SJSA1 (cell line): ENCODE data around the gene ASB8. TPM values are rescaled to one million over a fixed set of nuclear protein-coding genes. Genes with fewer than 3 reads are reported as not detected.
"Not testable (repeated sequence)": the region's sequence is repeated elsewhere in the genome, so short reads cannot be mapped to it uniquely, and the experiment has no call there.

ENCODE experiments used
- DNase-seq, 2 experiments: peaks; one replicate each; pipeline ENCODE4 v3.0.0-alpha.2; 2015 to 2020; ENCODE audit warnings: low spot score in 2 of 2, low read depth in 1 of 2
- H3K27ac ChIP-seq: fragments of 250-450 bp; sonication (Bioruptor Pico); 2 replicates; pipeline ENCODE4 v1.5.1; 2020; ENCODE audit warnings: mild to moderate bottlenecking, moderate library complexity
- H3K27me3 ChIP-seq: fragments of 250-450 bp; sonication (Bioruptor Pico); replicated peaks from 2 replicates; pipeline ENCODE4 v1.5.1; 2020; ENCODE audit warnings: mild to moderate bottlenecking, moderate library complexity
- H3K36me3 ChIP-seq: fragments of 250-450 bp; sonication (Bioruptor Pico); 2 replicates; pipeline ENCODE4 v1.5.1; 2020; ENCODE audit warnings: mild to moderate bottlenecking
- H3K4me1 ChIP-seq: fragments of 250-450 bp; sonication (Bioruptor Pico); replicated peaks from 2 replicates; pipeline ENCODE4 v1.6.1; 2021; ENCODE audit warnings: mild to moderate bottlenecking
- H3K4me3 ChIP-seq: fragments of 250-450 bp; sonication (Bioruptor Pico); 2 replicates; pipeline ENCODE4 v1.5.1; 2020; ENCODE audit warnings: mild to moderate bottlenecking
- H3K9me3 ChIP-seq: fragments of 250-450 bp; sonication (Bioruptor Pico); replicated peaks from 2 replicates; pipeline ENCODE4 v1.5.1; 2020; ENCODE audit warnings: mild to moderate bottlenecking
- total RNA-seq: library from RNA; depleted of rRNA; stranded (reverse); fragments of >200 nt; shearing (Covaris generic); gene quantifications from 2 replicates; pipeline ENCODE4 v1.2.3, GENCODE V29; 2014

Gene ASB8
- total RNA-seq, 1 experiment from 2014 or later = 314 TPM

GRCh38 chr12:48176417-48176751 lies 19.1 kb upstream of the ASB8 start:
- no peak overlapping the region for H3K27ac ChIP-seq
- peaks cover 7% of the 10 kb centered on the region for H3K4me1 ChIP-seq
- peaks cover 25% of the 10 kb centered on the region for H3K27me3 ChIP-seq
- H3K9me3 ChIP-seq = no peaks in the 10 kb centered on the region
- no peak overlapping the region for H3K4me3 ChIP-seq
- no peaks in the 10 kb centered on the region for H3K36me3 ChIP-seq
- peak in 1 of 2 experiments; percentile 52 for DNase-seq

- no peak overlapping the region for H3K4me3 ChIP-seq
- DNase-seq = peak in 1 of 2 experiments; percentile 63
- peaks cover 25% of the 10 kb centered on the region for H3K27me3 ChIP-seq
- no peaks in the 10 kb centered on the region for H3K9me3 ChIP-seq
- no peak overlapping the region for H3K27ac ChIP-seq
- no peaks in the 10 kb centered on the region for H3K36me3 ChIP-seq
- peaks cover 7% of the 10 kb centered on the region for H3K4me1 ChIP-seq
These were observed 18.5 kb upstream of the ASB8 start for GRCh38 chr12:48175613-48176416.

GRCh38 chr12:48169011-48169410 lies 11.7 kb upstream of the ASB8 start:
- no peak overlapping the region for H3K4me3 ChIP-seq

GRCh38 chr12:48165089-48165981 lies 8.0 kb upstream of the ASB8 start:
- H3K4me1 ChIP-seq = no peaks in the 10 kb centered on the region
- H3K36me3 ChIP-seq = no peaks in the 10 kb centered on the region
- H3K4me3 ChIP-seq = no peak overlapping the region
- DNase-seq = peak; percentile 96 to 97
- H3K27ac ChIP-seq = no peak overlapping the region
- H3K9me3 ChIP-seq = 0 out of 2 replicates have a peak, but pooled peaks cover 3% of the 10 kb centered on the region
- H3K27me3 ChIP-seq = no peaks in the 10 kb centered on the region

More at GRCh38 chr12:48169011-48169410, 11.7 kb upstream of the ASB8 start:
- Histone ChIP-seq H3K9me3 (0 out of 2 replicates have a peak, but pooled peaks cover 3% of the 10 kb centered on the region), H3K27me3 (no peaks in the 10 kb centered on the region), H3K27ac (no peak overlapping the region), H3K4me1 (no peaks in the 10 kb centered on the region), H3K36me3 (no peaks in the 10 kb centered on the region)
- peak in 1 of 2 experiments; percentile 86 for DNase-seq

GRCh38 chr12:48164451-48164850 lies 7.1 kb upstream of the ASB8 start:
- no peaks in the 10 kb centered on the region for H3K36me3 ChIP-seq
- H3K4me1 ChIP-seq = no peaks in the 10 kb centered on the region
- no peak overlapping the region for H3K27ac ChIP-seq
- peak in 1 of 2 experiments; percentile 44 for DNase-seq
- H3K4me3 ChIP-seq = no peak overlapping the region
- H3K27me3 ChIP-seq = no peaks in the 10 kb centered on the region
- 0 out of 2 replicates have a peak, but pooled peaks cover 3% of the 10 kb centered on the region for H3K9me3 ChIP-seq

- H3K4me3 ChIP-seq = no peak overlapping the region
- H3K27ac ChIP-seq = no peak overlapping the region
- peak in 1 of 2 experiments; percentile 71 for DNase-seq
- H3K9me3 ChIP-seq = 0 out of 2 replicates have a peak, but pooled peaks cover 3% of the 10 kb centered on the region
- H3K27me3 ChIP-seq = no peaks in the 10 kb centered on the region
- no peaks in the 10 kb centered on the region for H3K4me1 ChIP-seq
- H3K36me3 ChIP-seq = no peaks in the 10 kb centered on the region
These were observed 5.9 kb upstream of the ASB8 start for GRCh38 chr12:48163150-48163747.

GRCh38 chr12:48160807-48161206 lies 3.5 kb upstream of the ASB8 start:
- no peaks in the 10 kb centered on the region for H3K27me3 ChIP-seq
- H3K4me1 ChIP-seq = peaks cover 13% of the 10 kb centered on the region
- H3K4me3 ChIP-seq = no peak overlapping the region
- H3K27ac ChIP-seq = no peak overlapping the region
- DNase-seq = peak in 1 of 2 experiments; percentile 83
- 0 out of 2 replicates have a peak, but pooled peaks cover 3% of the 10 kb centered on the region for H3K9me3 ChIP-seq
- H3K36me3 ChIP-seq = peaks cover 3% of the 10 kb centered on the region

- no peaks in the 10 kb centered on the region for H3K9me3 ChIP-seq
- peaks cover 13% of the 10 kb centered on the region for H3K4me1 ChIP-seq
- no peaks in the 10 kb centered on the region for H3K27me3 ChIP-seq
- no peak overlapping the region for H3K27ac ChIP-seq
- peak in 1 of 2 experiments; percentile 83 for DNase-seq
- H3K4me3 ChIP-seq = no peak overlapping the region
- H3K36me3 ChIP-seq = peaks cover 4% of the 10 kb centered on the region
These were observed 2.7 kb upstream of the ASB8 start for GRCh38 chr12:48160046-48160445.

GRCh38 chr12:48157889-48158370 lies 615 bp upstream of the ASB8 start:
- no peaks in the 10 kb centered on the region for H3K27me3 ChIP-seq
- peaks cover 22% of the 10 kb centered on the region for H3K36me3 ChIP-seq
- DNase-seq = peak in 1 of 2 experiments; percentile 77
- peak overlapping the region; percentile 65 for H3K4me3 ChIP-seq
- H3K4me1 ChIP-seq = peaks cover 13% of the 10 kb centered on the region
- H3K9me3 ChIP-seq = no peaks in the 10 kb centered on the region
- peak overlapping the region; percentile 2 for H3K27ac ChIP-seq

- Histone ChIP-seq H3K4me1 (peaks cover 17% of the 10 kb centered on the region), H3K27me3 (no peaks in the 10 kb centered on the region), H3K27ac (no peak overlapping the region), H3K36me3 (peaks cover 35% of the 10 kb centered on the region), H3K4me3 (peak overlapping the region; percentile 65), H3K9me3 (no peaks in the 10 kb centered on the region)
- peak in 1 of 2 experiments; percentile 82 for DNase-seq
These were observed 680 bp downstream of the ASB8 start for GRCh38 chr12:48156652-48157017.

- Histone ChIP-seq H3K36me3 (peaks cover 43% of the 10 kb centered on the region), H3K4me1 (peaks cover 17% of the 10 kb centered on the region)
- H3K4me3 ChIP-seq, H3K27ac ChIP-seq, H3K9me3 ChIP-seq, H3K27me3 ChIP-seq: not testable (repeated sequence)
- DNase-seq = peak in 1 of 2 experiments; percentile 75
These were observed 1.5 kb downstream of the ASB8 start for GRCh38 chr12:48155786-48156185.

- H3K9me3 ChIP-seq = no peaks in the 10 kb centered on the region
- no peak overlapping the region for H3K27ac ChIP-seq
- H3K4me1 ChIP-seq = peaks cover 6% of the 10 kb centered on the region
- DNase-seq = peak in 1 of 2 experiments; percentile 82
- no peak overlapping the region for H3K4me3 ChIP-seq
- H3K27me3 ChIP-seq = no peaks in the 10 kb centered on the region
- peaks cover 84% of the 10 kb centered on the region for H3K36me3 ChIP-seq
These were observed 6.1 kb downstream of the ASB8 start for GRCh38 chr12:48151103-48151771.

- no peaks in the 10 kb centered on the region for H3K27me3 ChIP-seq
- DNase-seq = peak in 1 of 2 experiments; percentile 52
- peaks cover 99% of the 10 kb centered on the region for H3K36me3 ChIP-seq
- H3K4me1 ChIP-seq = no peaks in the 10 kb centered on the region
- no peak overlapping the region for H3K27ac ChIP-seq
- no peak overlapping the region for H3K4me3 ChIP-seq
- no peaks in the 10 kb centered on the region; the same call in 1 of the 2 replicates for H3K9me3 ChIP-seq
These were observed 11.3 kb downstream of the ASB8 start for GRCh38 chr12:48145981-48146380.
